ENCODE measurements around the gene MTUS2. TPM values are rescaled to one million over a fixed set of nuclear protein-coding genes. Genes with fewer than 3 reads are reported as not detected.

The MTUS2 gene
- total RNA-seq, 4 donors from 2014 or later: 0.20 to 1.6 (median 0.25) TPM; not detected in 1

- Histone ChIP-seq H3K36me3 (no peaks in the 10 kb centered on the region), H3K4me3 (no peak overlapping the region), H3K27me3 (no peaks in the 10 kb centered on the region), H3K27ac (no peak overlapping the region), H3K9me3 (no peaks in the 10 kb centered on the region), H3K4me1 (no peaks in the 10 kb centered on the region)
- in situ Hi-C loops (cut with MboI; ENCODE audit: low sequenced_read_pairs in 4 of 4) (no loop called here), intact Hi-C loops (cut with DNase I; ENCODE audit: low total_unique reads) (no loop called here)
- ATAC-seq (no peak), DNase-seq (no peak)
- no peak for TF ChIP-seq POLR2A (IDR thresholded peaks at IDR 0.05)
- TF ChIP-seq CTCF (IDR thresholded peaks at IDR 0.05 in 4 of 5, conservative IDR thresholded peaks at IDR 0.05 in 1 of 5): no peak
Measured at GRCh38 chr13:29108068-29108786, 288.1 kb downstream of the MTUS2 start.

DNA sequence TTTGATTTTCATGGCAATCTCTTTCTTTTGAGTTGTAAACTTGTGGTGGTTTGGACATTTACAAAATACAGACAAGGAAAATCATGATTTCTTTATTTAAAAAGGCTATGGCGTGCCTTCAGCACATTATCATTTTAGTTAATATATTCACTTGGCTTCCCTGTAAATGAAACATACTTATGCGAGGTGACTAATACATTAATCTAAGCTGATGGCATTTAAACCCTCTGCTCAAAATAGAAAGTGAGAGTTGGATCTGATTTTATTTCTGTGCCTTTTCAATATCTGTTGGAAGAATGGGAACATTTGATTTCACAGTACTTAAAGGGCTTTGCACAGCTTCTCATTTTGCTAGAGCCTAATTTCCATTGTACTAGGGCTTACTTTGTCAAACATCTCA is 289.8 kb downstream of the MTUS2 start:
- no peak for TF ChIP-seq POLR2A (IDR thresholded peaks at IDR 0.05)
- no peak for TF ChIP-seq CTCF (IDR thresholded peaks at IDR 0.05 in 4 of 5, conservative IDR thresholded peaks at IDR 0.05 in 1 of 5)
- Histone ChIP-seq H3K9me3 (no peaks in the 10 kb centered on the region), H3K27me3 (no peaks in the 10 kb centered on the region), H3K36me3 (no peaks in the 10 kb centered on the region), H3K4me1 (no peaks in the 10 kb centered on the region), H3K4me3 (no peak overlapping the region), H3K27ac (no peak overlapping the region)
- intact Hi-C loops (cut with DNase I; ENCODE audit: low total_unique reads): no loop called here
- ATAC-seq (no peak), DNase-seq (no peak)
- in situ Hi-C loops (cut with MboI; ENCODE audit: low sequenced_read_pairs in 4 of 4): no loop called here

DNA sequence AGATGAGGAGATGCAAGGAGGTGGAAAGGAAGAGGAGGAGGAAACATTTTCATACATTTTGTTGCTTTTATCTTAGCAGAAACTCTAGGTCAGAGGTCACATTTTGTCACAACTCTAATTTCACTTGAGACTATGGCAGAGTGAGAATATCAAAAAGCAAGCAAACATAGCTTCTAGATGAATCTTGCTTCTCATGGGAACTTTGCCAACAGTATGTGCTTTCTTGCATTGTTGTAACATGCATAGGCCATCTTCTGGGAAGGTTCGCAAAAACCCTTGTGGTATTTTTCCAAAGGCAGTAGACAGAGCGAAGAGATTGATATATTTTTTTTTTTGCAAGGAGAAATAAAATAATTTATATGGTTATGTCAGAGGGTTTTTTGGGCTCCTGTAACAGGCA is 291.3 kb downstream of the MTUS2 start:
- H3K27me3 ChIP-seq: no peaks in the 10 kb centered on the region
- intact Hi-C loops (cut with DNase I; ENCODE audit: low total_unique reads): no loop called here
- DNase-seq: no peak
- H3K27ac ChIP-seq: no peak overlapping the region
- in situ Hi-C loops (cut with MboI; ENCODE audit: low sequenced_read_pairs in 4 of 4): no loop called here
- no peaks in the 10 kb centered on the region for H3K4me1 ChIP-seq
- no peaks in the 10 kb centered on the region for H3K36me3 ChIP-seq
- no peak overlapping the region for H3K4me3 ChIP-seq
- TF ChIP-seq POLR2A (IDR thresholded peaks at IDR 0.05): no peak
- no peak for TF ChIP-seq CTCF (IDR thresholded peaks at IDR 0.05 in 4 of 5, conservative IDR thresholded peaks at IDR 0.05 in 1 of 5)
- H3K9me3 ChIP-seq: no peaks in the 10 kb centered on the region
- ATAC-seq: no peak

- H3K27ac ChIP-seq: no peak overlapping the region
- DNase-seq: no peak
Measured at GRCh38 chr13:29115842-29116241, 295.7 kb downstream of the MTUS2 start.

More at GRCh38 chr13:29115842-29116241, 295.7 kb downstream of the MTUS2 start:
- Histone ChIP-seq H3K4me3 (no peak overlapping the region), H3K9me3 (no peaks in the 10 kb centered on the region), H3K36me3 (no peaks in the 10 kb centered on the region), H3K27me3 (no peaks in the 10 kb centered on the region), H3K4me1 (no peaks in the 10 kb centered on the region)
- intact Hi-C loops (cut with DNase I; ENCODE audit: low total_unique reads) (no loop called here), in situ Hi-C loops (cut with MboI; ENCODE audit: low sequenced_read_pairs in 4 of 4) (no loop called here)
- ATAC-seq: no peak
- TF ChIP-seq POLR2A (IDR thresholded peaks at IDR 0.05): no peak
- TF ChIP-seq CTCF (IDR thresholded peaks at IDR 0.05 in 4 of 5, conservative IDR thresholded peaks at IDR 0.05 in 1 of 5): no peak

All from gastrocnemius medialis (tissue), 4 donors.